Measurements from ENCODE around the gene JAK1.

- TF ChIP-seq SIN3A (conservative IDR thresholded peaks at IDR 0.05 in 1 of 2, IDR thresholded peaks at IDR 0.05 in 1 of 2; ENCODE audit: low read depth in 1 of 2, low read length in 2 of 2) (no peak), RXRA (IDR thresholded peaks at IDR 0.05; ENCODE audit: insufficient read depth, low read depth, low read length) (no peak), CTCF (IDR thresholded peaks at IDR 0.05; ENCODE audit: control extremely low read depth in 1 of 3, insufficient read depth in 1 of 3, low read depth in 1 of 3, low read length in 3 of 3) (no peak), ZNF274 (IDR thresholded peaks at IDR 0.05; ENCODE audit: borderline replicate concordance, extremely low read depth, low read length) (no peak), KDM1A (IDR thresholded peaks at IDR 0.05; ENCODE audit: borderline replicate concordance, low read length) (no peak), EP300 (IDR thresholded peaks at IDR 0.05; ENCODE audit: borderline replicate concordance in 1 of 2, low read depth in 2 of 2, low read length in 2 of 2) (no peak), RNF2 (IDR thresholded peaks at IDR 0.05; ENCODE audit: borderline replicate concordance, low read depth, low read length, missing control alignments, poor library complexity, severe bottlenecking) (no peak), YY1 (IDR thresholded peaks at IDR 0.05; ENCODE audit: low read depth, low read length) (no peak), KDM5A (IDR thresholded peaks at IDR 0.05; ENCODE audit: low read length) (no peak), POLR2A (IDR thresholded peaks at IDR 0.05; ENCODE audit: control extremely low read depth in 1 of 2, low read depth in 2 of 2, low read length in 2 of 2) (no peak)
Measured at GRCh38 chr1:64880449-64880848, 85.9 kb downstream of the JAK1 start.

All from H1 (cell line).